Calu3 (cell line): ENCODE measurements around the gene KCNAB1. TPM values are rescaled to one million over a fixed set of nuclear protein-coding genes. Genes with fewer than 3 reads are reported as not detected.

ENCODE experiments used
- BruUV-seq: library from RNA; stranded (reverse); fragments of 400-500 nt; replicated peaks from 2 replicates; lab custom pipeline; 2021; lab: Mats Ljungman, UMichigan
- CTCF ChIA-PET: fragments of 300-600 bp; sonication (Branson Sonifier 250); formaldehyde crosslinking; loops from one replicate; lab custom pipeline; 2022; ENCODE audit warnings: antibody characterized with exemption; lab: Charles Lee
- DNase-seq: peaks from one replicate; pipeline ENCODE4 v3.0.0; 2022
- H3K27ac Mint-ChIP-seq: one replicate; pipeline ENCODE4 v1.8.0; 2022; ENCODE audit warnings: mixed read lengths; ENCODE audit not compliant: unreplicated experiment
- H3K27me3 Mint-ChIP-seq: one replicate; pipeline ENCODE4 v1.8.0; 2022; ENCODE audit warnings: mixed read lengths; ENCODE audit not compliant: unreplicated experiment
- H3K36me3 Mint-ChIP-seq: one replicate; pipeline ENCODE4 v1.8.0; 2022; ENCODE audit warnings: mild to moderate bottlenecking, moderate library complexity, mixed read lengths; ENCODE audit not compliant: insufficient read depth, unreplicated experiment
- H3K4me1 Mint-ChIP-seq: one replicate; pipeline ENCODE4 v1.8.0; 2022; ENCODE audit warnings: mild to moderate bottlenecking, low read depth, mixed read lengths; ENCODE audit not compliant: unreplicated experiment
- H3K4me3 Mint-ChIP-seq: one replicate; pipeline ENCODE4 v1.8.0; 2022; ENCODE audit warnings: mild to moderate bottlenecking, low read depth, moderate library complexity, mixed read lengths; ENCODE audit not compliant: unreplicated experiment
- H3K9me3 Mint-ChIP-seq: one replicate; pipeline ENCODE4 v1.8.0; 2022; ENCODE audit warnings: low read depth, mixed read lengths; ENCODE audit not compliant: unreplicated experiment
- intact Hi-C: fragments of 100-400 bp; cut with micrococcal nuclease; formaldehyde crosslinking; loops from one replicate; pipeline ENCODE4 v1.10.0; 2022; ENCODE audit not compliant: unreplicated experiment
- total RNA-seq: library from RNA; stranded (reverse); gene quantifications from 2 replicates; pipeline ENCODE4 v1.2.3, GENCODE V29; 2022
- TF ChIP-seq, protein P1 (sequence below): fragments of 200-600 bp; IDR thresholded peaks from one replicate; pipeline ENCODE4 v1.8.0; 2022; ENCODE audit warnings: antibody characterized with exemption; ENCODE audit not compliant: unreplicated experiment

Gene KCNAB1
- total RNA-seq, 1 experiment from 2014 or later: 1.6 TPM

DNA sequence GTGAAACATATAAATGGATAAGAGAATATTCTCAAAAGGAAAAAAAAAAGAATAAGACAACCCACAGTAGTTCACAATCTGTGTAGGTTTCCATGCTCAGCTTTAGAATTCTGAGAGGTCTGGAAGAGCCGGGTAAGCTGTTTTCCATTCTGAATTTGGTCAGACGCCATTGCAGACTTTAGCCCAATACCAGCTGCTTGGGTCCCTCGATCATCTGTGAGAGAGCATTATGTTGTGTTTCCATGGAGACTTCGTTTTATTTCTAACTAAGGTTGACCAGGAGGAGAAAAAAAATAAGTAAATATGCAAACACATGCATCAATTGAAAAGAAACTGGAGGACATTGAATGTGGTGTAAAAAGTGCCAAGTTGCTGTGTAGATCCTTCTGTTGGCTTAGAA lies 25.5 kb downstream of the KCNAB1 start:
- H3K27ac Mint-ChIP-seq: no peak overlapping the region
- H3K36me3 Mint-ChIP-seq: no peaks in the 10 kb centered on the region
- CTCF ChIA-PET: no interaction called here
- TF ChIP-seq, protein P1, sequence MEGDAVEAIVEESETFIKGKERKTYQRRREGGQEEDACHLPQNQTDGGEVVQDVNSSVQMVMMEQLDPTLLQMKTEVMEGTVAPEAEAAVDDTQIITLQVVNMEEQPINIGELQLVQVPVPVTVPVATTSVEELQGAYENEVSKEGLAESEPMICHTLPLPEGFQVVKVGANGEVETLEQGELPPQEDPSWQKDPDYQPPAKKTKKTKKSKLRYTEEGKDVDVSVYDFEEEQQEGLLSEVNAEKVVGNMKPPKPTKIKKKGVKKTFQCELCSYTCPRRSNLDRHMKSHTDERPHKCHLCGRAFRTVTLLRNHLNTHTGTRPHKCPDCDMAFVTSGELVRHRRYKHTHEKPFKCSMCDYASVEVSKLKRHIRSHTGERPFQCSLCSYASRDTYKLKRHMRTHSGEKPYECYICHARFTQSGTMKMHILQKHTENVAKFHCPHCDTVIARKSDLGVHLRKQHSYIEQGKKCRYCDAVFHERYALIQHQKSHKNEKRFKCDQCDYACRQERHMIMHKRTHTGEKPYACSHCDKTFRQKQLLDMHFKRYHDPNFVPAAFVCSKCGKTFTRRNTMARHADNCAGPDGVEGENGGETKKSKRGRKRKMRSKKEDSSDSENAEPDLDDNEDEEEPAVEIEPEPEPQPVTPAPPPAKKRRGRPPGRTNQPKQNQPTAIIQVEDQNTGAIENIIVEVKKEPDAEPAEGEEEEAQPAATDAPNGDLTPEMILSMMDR: no peak
- no TSS peak for BruUV-seq
- intact Hi-C loops: no loop called here
- H3K9me3 Mint-ChIP-seq: no peaks in the 10 kb centered on the region
- peaks cover 75% of the 10 kb centered on the region for H3K27me3 Mint-ChIP-seq
- H3K4me3 Mint-ChIP-seq: no peak overlapping the region
- no peak for DNase-seq
- peaks cover 8% of the 10 kb centered on the region for H3K4me1 Mint-ChIP-seq

DNA sequence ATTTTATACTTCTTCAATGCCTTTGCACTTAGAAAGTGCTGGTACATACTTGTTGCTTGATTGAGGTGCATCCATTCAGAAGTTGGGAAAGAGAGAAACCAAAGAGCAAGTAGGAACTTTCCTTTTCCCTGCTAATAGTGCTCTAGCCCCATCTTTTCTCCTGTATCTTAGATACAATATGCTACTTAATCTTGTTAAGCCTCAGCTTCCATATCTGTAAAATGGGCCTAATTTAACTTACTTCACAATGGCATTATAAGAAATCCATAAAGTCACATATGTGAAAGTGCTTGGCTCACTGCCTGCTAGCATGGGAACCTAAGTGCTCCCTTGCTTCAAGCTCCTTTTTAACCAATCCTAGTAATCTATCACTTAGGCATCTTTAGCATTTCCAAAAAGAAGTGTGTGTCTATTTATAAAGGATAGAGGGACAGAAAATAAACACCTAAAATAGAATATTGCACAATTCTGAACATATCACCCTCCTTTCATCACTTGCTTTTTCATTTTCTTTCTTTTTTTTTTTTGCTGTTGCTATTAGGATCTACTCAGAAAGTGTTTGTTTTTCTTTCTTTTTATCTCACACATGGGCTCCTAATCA lies 28.1 kb downstream of the KCNAB1 start:
- BruUV-seq: no TSS peak

DNA sequence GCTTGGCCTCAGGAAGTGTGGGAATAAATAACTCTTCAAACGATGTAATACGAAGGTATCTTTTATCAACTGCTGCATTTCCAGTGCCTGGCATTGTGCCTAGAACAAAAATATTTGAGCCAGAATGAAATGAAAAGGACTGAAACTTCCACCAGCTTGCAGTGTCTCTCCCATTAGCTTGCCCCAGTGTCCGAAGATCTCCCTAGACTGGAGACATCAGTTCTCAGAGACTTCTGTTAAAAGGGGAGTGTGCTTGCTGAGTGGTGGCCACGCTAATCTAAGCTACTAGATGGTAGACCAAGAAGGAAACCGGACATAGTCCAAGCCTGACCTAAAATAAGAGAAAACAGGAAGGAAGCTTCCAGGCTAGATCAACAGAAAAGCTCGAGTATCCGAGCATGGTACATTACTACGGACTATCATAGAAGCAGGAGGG lies 28.6 kb downstream of the KCNAB1 start:
- no TSS peak for BruUV-seq
- TF ChIP-seq, protein P1: no peak
- intact Hi-C loops: no loop called here
- no peak overlapping the region for H3K27ac Mint-ChIP-seq
- CTCF ChIA-PET: interaction anchor here (0.6 to 2.7 kb wide), 3 partner anchors 18 to 361 kb away, joined by 3 to 63 read pairs (median 3); no protein-coding TSS in a partner anchor
- no peak for DNase-seq
- no peak overlapping the region for H3K4me3 Mint-ChIP-seq
- H3K27me3 Mint-ChIP-seq: peaks cover 49% of the 10 kb centered on the region
- H3K9me3 Mint-ChIP-seq: no peaks in the 10 kb centered on the region
- peaks cover 8% of the 10 kb centered on the region for H3K4me1 Mint-ChIP-seq
- H3K36me3 Mint-ChIP-seq: no peaks in the 10 kb centered on the region

More for the DNA sequence above, 28.1 kb downstream of the KCNAB1 start:
- no peak for DNase-seq
- CTCF ChIA-PET: interaction anchor here (0.6 to 2.7 kb wide), 2 partner anchors 18 to 234 kb away, joined by 3 to 63 read pairs; no protein-coding TSS in a partner anchor
- Mint-ChIP-seq H3K4me1 (peaks cover 8% of the 10 kb centered on the region), H3K27me3 (peaks cover 50% of the 10 kb centered on the region), H3K4me3 (no peak overlapping the region), H3K36me3 (no peaks in the 10 kb centered on the region), H3K9me3 (no peaks in the 10 kb centered on the region), H3K27ac (no peak overlapping the region)
- TF ChIP-seq, protein P1: no peak
- intact Hi-C loops: no loop called here

DNA sequence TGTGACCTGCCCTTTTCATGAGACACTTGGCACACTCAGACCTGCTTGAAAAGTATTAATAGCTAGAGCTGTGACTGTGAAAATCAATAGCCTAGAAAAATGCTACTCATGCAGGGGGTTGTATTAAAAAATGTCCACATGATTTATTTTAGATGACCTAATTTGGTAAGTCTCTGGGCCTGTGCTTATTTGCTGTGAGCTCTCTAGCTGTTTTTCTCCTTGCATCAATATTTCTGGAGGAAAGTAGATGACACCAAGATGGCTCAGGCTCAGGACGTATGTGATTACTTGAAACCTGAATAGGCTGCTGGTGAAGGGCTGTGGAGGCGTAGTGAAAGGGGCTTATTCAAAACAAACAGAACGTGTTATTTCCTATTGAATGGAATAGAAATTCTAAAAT lies 29.5 kb downstream of the KCNAB1 start:
- CTCF ChIA-PET: interaction anchor here (0.7 to 2.7 kb wide), 16 partner anchors 25 to 1052 kb away, joined by 3 to 63 read pairs (median 4); no protein-coding TSS in a partner anchor
- Mint-ChIP-seq H3K27me3 (peaks cover 49% of the 10 kb centered on the region), H3K4me1 (peaks cover 8% of the 10 kb centered on the region), H3K36me3 (no peaks in the 10 kb centered on the region), H3K9me3 (peaks cover 2% of the 10 kb centered on the region), H3K4me3 (no peak overlapping the region), H3K27ac (no peak overlapping the region)
- no peak for DNase-seq
- intact Hi-C loops: loop anchor here (1.0 to 5.0 kb wide), 8 partner anchors 152 to 987 kb away; partner anchors contain the start of gene TIPARP
- BruUV-seq: no TSS peak
- TF ChIP-seq, protein P1: no peak
